Measurements from ENCODE around the gene MYEOV.

Gene MYEOV

GRCh38 chr11:69326622-69327219, 32.8 kb downstream of the MYEOV start:
- no peak overlapping the region for H3K4me3 ChIP-seq (ENCODE audit: low read length)
- no peak for TF ChIP-seq CTCF (conservative IDR thresholded peaks at IDR 0.05; ENCODE audit: low read length)

GRCh38 chr11:69327741-69328191, 33.8 kb downstream of the MYEOV start:
- DNase-seq (ENCODE audit: low read depth): no peak
- H3K4me3 ChIP-seq (ENCODE audit: low read length): no peak overlapping the region
- no peak for TF ChIP-seq CTCF (conservative IDR thresholded peaks at IDR 0.05; ENCODE audit: low read length)

More at GRCh38 chr11:69326622-69327219, 32.8 kb downstream of the MYEOV start:
- no peak for DNase-seq (ENCODE audit: low read depth)

- no peak for DNase-seq (ENCODE audit: low read depth)
- no peak for TF ChIP-seq CTCF (conservative IDR thresholded peaks at IDR 0.05; ENCODE audit: low read length)
- no peak overlapping the region for H3K4me3 ChIP-seq (ENCODE audit: low read length)
Measured at GRCh38 chr11:69328231-69328630, 34.3 kb downstream of the MYEOV start.

GRCh38 chr11:69329581-69329980, 35.6 kb downstream of the MYEOV start:
- TF ChIP-seq CTCF (conservative IDR thresholded peaks at IDR 0.05; ENCODE audit: low read length): no peak

GRCh38 chr11:69330330-69330729, 36.4 kb downstream of the MYEOV start:
- H3K4me3 ChIP-seq (ENCODE audit: low read length): no peak overlapping the region
- no peak for DNase-seq (ENCODE audit: low read depth)
- TF ChIP-seq CTCF (conservative IDR thresholded peaks at IDR 0.05; ENCODE audit: low read length): no peak

More at GRCh38 chr11:69329581-69329980, 35.6 kb downstream of the MYEOV start:
- H3K4me3 ChIP-seq (ENCODE audit: low read length): no peak overlapping the region
- DNase-seq (ENCODE audit: low read depth): no peak

- no peak for DNase-seq (ENCODE audit: low read depth)
- H3K4me3 ChIP-seq (ENCODE audit: low read length): no peak overlapping the region
- TF ChIP-seq CTCF (conservative IDR thresholded peaks at IDR 0.05; ENCODE audit: low read length): no peak
Measured at GRCh38 chr11:69333149-69333710, 39.3 kb downstream of the MYEOV start.

- no peak overlapping the region for H3K4me3 ChIP-seq (ENCODE audit: low read length)
- TF ChIP-seq CTCF (conservative IDR thresholded peaks at IDR 0.05; ENCODE audit: low read length): no peak
- DNase-seq (ENCODE audit: low read depth): no peak
Measured at GRCh38 chr11:69333879-69334278, 39.9 kb downstream of the MYEOV start.
